Naive thymus-derived CD4-positive, alpha-beta T cell (primary cell): ENCODE data around the gene OLFM3. TPM values are rescaled to one million over a fixed set of nuclear protein-coding genes. Genes with fewer than 3 reads are reported as not detected.

ENCODE experiments used
- ATAC-seq: fragments of 150-1000 bp; cut with Tn5 transposase; 2 replicates; pipeline ENCODE4 v1.10.0; 2021; ENCODE audit warnings: mild to moderate bottlenecking, moderate library complexity
- CTCF ChIA-PET: fragments of 350-600 bp; sonication (Branson Sonifier 250); formaldehyde crosslinking; loops from one replicate; lab custom pipeline; 2021; ENCODE audit warnings: antibody characterized with exemption; lab: Charles Lee
- POLR2A ChIA-PET: fragments of 350-600 bp; sonication (Branson Sonifier 250); formaldehyde crosslinking; loops from one replicate; lab custom pipeline; 2021; ENCODE audit warnings: antibody characterized with exemption, inconsistent platforms; lab: Charles Lee
- DNase-seq, 9 donors: peaks; one replicate each; pipeline versions ENCODE4 v3.0.0 to v3.0.0-alpha.2; 2020 to 2022; ENCODE audit warnings: mixed read lengths in 1 of 9
- H3K27ac ChIP-seq: one replicate; pipeline ENCODE4 v1.7.0; 2013; ENCODE audit warnings: mild to moderate bottlenecking, low read depth, low read length, moderate library complexity
- H3K27me3 ChIP-seq, 2 donors: one replicate each; pipeline ENCODE4 v1.7.0; 2013; ENCODE audit warnings: low read length in 2 of 2, mild to moderate bottlenecking in 2 of 2, moderate library complexity in 2 of 2; ENCODE audit not compliant: control insufficient read depth in 2 of 2, insufficient read depth in 2 of 2
- H3K36me3 ChIP-seq, 3 experiments: 1 replicate in 2 of 3; 2 replicates in 1 of 3; pipeline ENCODE4 v1.7.0; 2013; ENCODE audit warnings: low read length in 3 of 3, mild to moderate bottlenecking in 3 of 3, moderate library complexity in 1 of 3; ENCODE audit not compliant: insufficient read depth in 3 of 3, control insufficient read depth in 2 of 3
- H3K4me1 ChIP-seq, 2 donors: one replicate each; pipeline ENCODE4 v1.7.0; 2013; ENCODE audit warnings: low read length in 2 of 2, mild to moderate bottlenecking in 2 of 2, moderate library complexity in 1 of 2; ENCODE audit not compliant: control insufficient read depth in 2 of 2, insufficient read depth in 2 of 2
- H3K4me3 ChIP-seq: 2 replicates; pipeline ENCODE4 v1.7.0; 2013; ENCODE audit warnings: mild to moderate bottlenecking, low read length
- H3K9me3 ChIP-seq, 3 experiments: 1 replicate in 2 of 3; 2 replicates in 1 of 3; pipeline ENCODE4 v1.7.0; 2013; ENCODE audit warnings: low read length in 3 of 3; ENCODE audit not compliant: control insufficient read depth in 2 of 3
- H3K27ac Mint-ChIP-seq, 9 donors: one replicate each; pipeline ENCODE4 v1.8.0; 2020 to 2022; ENCODE audit warnings: mixed read lengths in 9 of 9, mild to moderate bottlenecking in 8 of 9, moderate library complexity in 5 of 9, inconsistent platforms in 2 of 9
- H3K27me3 Mint-ChIP-seq, 5 donors: one replicate each; pipeline ENCODE4 v1.8.0; 2021 to 2022; ENCODE audit warnings: mixed read lengths in 5 of 5, mild to moderate bottlenecking in 1 of 5
- H3K36me3 Mint-ChIP-seq, 5 donors: one replicate each; pipeline ENCODE4 v1.8.0; 2020 to 2022; ENCODE audit warnings: mixed read lengths in 5 of 5, mild to moderate bottlenecking in 3 of 5, inconsistent platforms in 1 of 5
- H3K4me1 Mint-ChIP-seq, 7 donors: one replicate each; pipeline ENCODE4 v1.8.0; 2020 to 2022; ENCODE audit warnings: mixed read lengths in 7 of 7, mild to moderate bottlenecking in 3 of 7, inconsistent platforms in 1 of 7
- H3K4me3 Mint-ChIP-seq, 10 donors: one replicate each; pipeline ENCODE4 v1.8.0; 2020 to 2022; ENCODE audit warnings: mild to moderate bottlenecking in 10 of 10, mixed read lengths in 10 of 10, moderate library complexity in 6 of 10, inconsistent platforms in 2 of 10
- H3K9me3 Mint-ChIP-seq, 11 donors: one replicate each; pipeline ENCODE4 v1.8.0; 2020 to 2022; ENCODE audit warnings: mixed read lengths in 11 of 11, mild to moderate bottlenecking in 4 of 11, inconsistent platforms in 1 of 11, moderate library complexity in 1 of 11
- intact Hi-C, 2 donors: fragments of 100-400 bp; cut with micrococcal nuclease; formaldehyde crosslinking; loops; one replicate each; pipeline ENCODE4 v1.15.1; 2023
- polyA plus RNA-seq, 2 donors: library from polyadenylated mRNA; unstranded; fragments of 300-500 nt; fragmentation: Illumina TruSeq; gene quantifications; one replicate each; pipeline ENCODE4 v1.2.3, GENCODE V29; 2021
- total RNA-seq, 6 experiments: library from RNA in 5 of 6; stranded (reverse) in 5 of 6; gene quantifications; 1 replicate in 5 of 6; 2 replicates in 1 of 6; pipeline ENCODE4 v1.2.3 and lab custom pipeline; 2021 to 2026

Gene OLFM3
- total and polyA plus RNA-seq, 7 experiments from 2014 or later: not detected

DNA sequence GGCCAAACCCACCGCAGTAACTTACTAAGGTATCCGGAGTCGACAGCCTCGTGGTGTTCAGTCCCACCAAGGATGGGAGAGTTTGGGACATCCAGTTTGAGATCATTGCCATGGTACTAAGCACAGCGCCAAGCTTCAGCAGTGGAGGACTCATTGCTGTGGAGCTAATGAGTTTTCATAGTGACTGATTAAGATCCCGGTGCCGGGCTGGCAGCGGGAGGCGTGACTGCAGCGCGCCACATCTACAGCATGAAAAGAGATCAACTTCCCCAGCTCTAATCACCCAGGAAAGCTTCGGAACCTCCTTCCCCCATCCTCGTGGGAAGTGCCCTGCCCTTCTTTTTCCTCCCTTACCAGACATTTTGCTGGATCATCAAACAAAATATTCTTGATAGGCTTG is 149.9 kb downstream of the OLFM3 start:
- Mint-ChIP-seq H3K27me3 (peaks cover 0 to 21% (median 11%) of the 10 kb centered on the region in 5 donors), H3K4me1 (peaks cover 0 to 1% (median 0%) of the 10 kb centered on the region in 7 donors), H3K36me3 (no peaks in the 10 kb centered on the region), H3K4me3 (no peak overlapping the region), H3K9me3 (peaks cover 0 to 3% (median 0%) of the 10 kb centered on the region in 11 donors), H3K27ac (no peak overlapping the region)
- no peak for DNase-seq
- intact Hi-C loops: no loop called here
- peaks cover 0 to 5% of the 10 kb centered on the region in 2 donors for H3K27me3 ChIP-seq
- no peaks in the 10 kb centered on the region for H3K36me3 ChIP-seq
- CTCF ChIA-PET: no interaction called here
- no peak for ATAC-seq
- no peaks in the 10 kb centered on the region for H3K4me1 ChIP-seq
- POLR2A ChIA-PET: no interaction called here
- no peaks in the 10 kb centered on the region for H3K9me3 ChIP-seq
- H3K4me3 ChIP-seq: no peak overlapping the region
- no peak overlapping the region for H3K27ac ChIP-seq

DNA sequence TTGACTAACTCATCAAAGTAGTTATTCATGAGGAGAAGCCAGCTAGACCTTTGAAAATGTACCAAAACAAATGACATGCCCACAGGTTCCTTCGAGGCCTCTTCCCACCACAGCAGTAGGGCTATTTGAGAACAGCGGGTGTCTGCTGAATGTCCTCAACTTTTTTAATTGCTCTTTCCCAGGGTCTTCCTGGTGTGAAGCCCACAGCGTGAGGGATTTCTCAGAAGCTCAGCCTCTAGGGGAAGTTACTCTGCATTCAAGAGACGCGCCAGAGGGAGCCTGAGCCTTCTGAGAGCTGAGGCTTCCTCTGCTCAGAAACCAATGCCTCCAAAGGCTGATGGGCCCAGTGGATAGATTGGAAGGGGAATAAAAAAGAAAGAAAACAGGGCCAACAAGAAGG is 153.6 kb downstream of the OLFM3 start:
- Histone ChIP-seq H3K4me1 (no peaks in the 10 kb centered on the region), H3K4me3 (no peak overlapping the region), H3K9me3 (no peaks in the 10 kb centered on the region), H3K27ac (no peak overlapping the region), H3K27me3 (peaks cover 0 to 5% of the 10 kb centered on the region in 2 donors), H3K36me3 (no peaks in the 10 kb centered on the region)
- no peak for ATAC-seq
- peaks cover 4 to 22% (median 11%) of the 10 kb centered on the region in 5 donors for H3K27me3 Mint-ChIP-seq
- peaks cover 0 to 6% (median 0%) of the 10 kb centered on the region in 11 donors for H3K9me3 Mint-ChIP-seq
- intact Hi-C loops: no loop called here
- POLR2A ChIA-PET: no interaction called here
- CTCF ChIA-PET: no interaction called here
- H3K27ac Mint-ChIP-seq: no peak overlapping the region
- no peak for DNase-seq
- no peak overlapping the region for H3K4me3 Mint-ChIP-seq
- H3K36me3 Mint-ChIP-seq: no peaks in the 10 kb centered on the region
- H3K4me1 Mint-ChIP-seq: peaks cover 0 to 1% (median 0%) of the 10 kb centered on the region in 7 donors

DNA sequence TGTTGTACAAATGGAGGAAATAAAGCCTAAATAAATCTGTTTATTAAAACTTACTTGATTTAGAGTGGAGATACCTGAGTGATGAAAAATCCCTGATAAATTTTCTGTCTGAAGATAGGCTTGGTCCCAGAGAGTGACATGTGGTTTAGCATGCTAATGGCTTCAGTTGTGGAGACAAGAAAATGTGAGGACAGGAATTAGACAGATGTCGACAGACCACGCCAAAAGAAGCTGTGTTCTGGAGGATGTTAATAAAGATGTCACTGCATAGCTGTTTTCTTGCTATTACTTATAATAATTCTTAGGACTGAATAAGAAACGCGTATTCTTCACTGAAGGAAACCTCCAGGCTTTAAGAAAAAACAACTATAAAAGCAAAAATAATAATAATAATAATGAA is 154.9 kb downstream of the OLFM3 start:
- Mint-ChIP-seq H3K36me3 (no peaks in the 10 kb centered on the region), H3K4me3 (no peak overlapping the region), H3K4me1 (peaks cover 0 to 1% (median 0%) of the 10 kb centered on the region in 7 donors), H3K27ac (no peak overlapping the region), H3K9me3 (peaks cover 0 to 6% (median 0%) of the 10 kb centered on the region in 11 donors), H3K27me3 (peaks cover 4 to 22% (median 5%) of the 10 kb centered on the region in 5 donors)
- Histone ChIP-seq H3K36me3 (no peaks in the 10 kb centered on the region), H3K4me1 (no peaks in the 10 kb centered on the region), H3K27ac (no peak overlapping the region), H3K9me3 (no peaks in the 10 kb centered on the region), H3K27me3 (peaks cover 0 to 5% of the 10 kb centered on the region in 2 donors), H3K4me3 (no peak overlapping the region)
- CTCF ChIA-PET: no interaction called here
- DNase-seq (no peak), ATAC-seq (no peak)
- intact Hi-C loops: no loop called here
- POLR2A ChIA-PET: no interaction called here

DNA sequence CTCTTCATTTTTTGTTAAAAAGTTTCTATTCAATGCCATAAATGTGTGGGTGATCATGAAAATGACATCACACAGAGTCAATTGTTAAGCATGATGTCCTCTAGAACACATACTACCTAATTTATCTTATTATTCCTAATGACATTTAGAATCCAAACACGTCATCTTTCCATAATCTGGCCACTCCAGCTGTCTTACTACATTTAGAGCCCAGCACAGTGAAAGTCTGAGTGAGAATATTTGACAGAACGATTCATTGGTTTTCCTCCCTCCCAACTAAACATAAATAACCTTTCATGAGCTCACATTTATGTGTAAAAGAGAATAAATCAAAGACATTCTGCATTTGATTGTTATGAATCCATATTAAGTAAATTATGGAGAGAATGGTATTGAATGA is 160.7 kb downstream of the OLFM3 start:
- no peak for DNase-seq
- no peak for ATAC-seq
- H3K27ac Mint-ChIP-seq: no peak overlapping the region
- intact Hi-C loops: no loop called here
- no peak overlapping the region for H3K4me3 Mint-ChIP-seq
- peaks cover 0 to 4% (median 0%) of the 10 kb centered on the region in 5 donors for H3K27me3 Mint-ChIP-seq
- Histone ChIP-seq H3K36me3 (no peaks in the 10 kb centered on the region), H3K9me3 (no peaks in the 10 kb centered on the region), H3K27me3 (no peaks in the 10 kb centered on the region), H3K4me3 (no peak overlapping the region), H3K4me1 (no peaks in the 10 kb centered on the region), H3K27ac (no peak overlapping the region)
- H3K4me1 Mint-ChIP-seq: no peaks in the 10 kb centered on the region
- H3K9me3 Mint-ChIP-seq: peaks cover 0 to 4% (median 0%) of the 10 kb centered on the region in 11 donors
- H3K36me3 Mint-ChIP-seq: no peaks in the 10 kb centered on the region
- ChIA-PET CTCF (interaction anchor here (1.0 kb wide), 1 partner anchor 12 kb away, joined by 3 read pairs; no protein-coding TSS in a partner anchor), POLR2A (no interaction called here)

DNA sequence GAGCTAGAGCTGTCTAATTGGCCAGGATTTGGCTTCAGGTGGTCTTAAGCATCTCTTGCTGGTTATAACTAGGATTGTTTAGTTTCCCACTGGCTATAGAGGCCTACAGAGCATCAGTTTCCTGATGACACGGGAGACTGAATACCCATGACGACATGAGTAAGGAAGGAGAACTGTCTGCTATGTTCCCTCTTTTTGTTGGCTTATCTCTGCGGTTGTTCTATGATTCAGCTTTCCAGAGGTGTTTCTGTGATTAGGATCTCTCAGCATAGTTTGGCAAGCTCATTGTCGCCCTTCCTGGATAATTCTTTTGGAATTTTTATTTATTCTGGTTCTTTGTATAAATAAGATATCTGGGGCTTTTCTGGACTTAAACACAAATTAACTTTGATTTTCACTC is 163.4 kb downstream of the OLFM3 start:
- no peak overlapping the region for H3K27ac Mint-ChIP-seq

DNA sequence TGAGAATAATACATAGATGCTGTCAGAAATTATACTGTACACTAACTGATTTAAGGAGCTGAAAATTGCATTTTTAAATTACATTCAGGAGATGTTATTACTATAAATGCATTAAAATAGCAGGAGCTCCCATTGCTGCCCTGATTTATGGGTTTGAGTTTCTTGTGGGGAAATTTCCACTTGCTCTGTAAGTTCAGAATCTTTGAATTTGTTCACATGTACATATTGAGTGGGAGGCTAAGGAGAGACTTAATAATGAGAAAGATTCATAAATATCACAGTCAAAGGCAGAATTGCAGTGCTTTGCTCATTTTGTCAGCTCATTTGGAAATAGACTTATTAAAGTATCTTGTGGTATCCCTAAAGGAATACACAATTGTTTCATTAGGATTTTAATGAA is 170.3 kb downstream of the OLFM3 start:
- Mint-ChIP-seq H3K36me3 (no peaks in the 10 kb centered on the region), H3K4me1 (peaks cover 0 to 1% (median 0%) of the 10 kb centered on the region in 7 donors), H3K27ac (no peak overlapping the region), H3K4me3 (no peak overlapping the region), H3K9me3 (peaks cover 0 to 6% (median 0%) of the 10 kb centered on the region in 11 donors), H3K27me3 (no peaks in the 10 kb centered on the region)
- DNase-seq: no peak
- H3K4me1 ChIP-seq: no peaks in the 10 kb centered on the region
- no peaks in the 10 kb centered on the region for H3K27me3 ChIP-seq
- H3K27ac ChIP-seq: no peak overlapping the region
- intact Hi-C loops: loop anchor here in 1 of 2 donors (10.0 kb wide), 1 partner anchor 1688 kb away; no protein-coding TSS in a partner anchor
- no peaks in the 10 kb centered on the region for H3K36me3 ChIP-seq
- no peak for ATAC-seq
- H3K4me3 ChIP-seq: no peak overlapping the region
- POLR2A ChIA-PET: no interaction called here
- no peaks in the 10 kb centered on the region for H3K9me3 ChIP-seq
- CTCF ChIA-PET: no interaction called here

More for the DNA sequence above, 163.4 kb downstream of the OLFM3 start:
- Histone ChIP-seq H3K4me3 (no peak overlapping the region), H3K4me1 (no peaks in the 10 kb centered on the region), H3K9me3 (no peaks in the 10 kb centered on the region), H3K36me3 (no peaks in the 10 kb centered on the region), H3K27me3 (no peaks in the 10 kb centered on the region), H3K27ac (no peak overlapping the region)
- peaks cover 0 to 6% (median 0%) of the 10 kb centered on the region in 11 donors for H3K9me3 Mint-ChIP-seq
- ChIA-PET POLR2A (no interaction called here), CTCF (no interaction called here)
- intact Hi-C loops: no loop called here
- no peaks in the 10 kb centered on the region for H3K4me1 Mint-ChIP-seq
- no peaks in the 10 kb centered on the region for H3K36me3 Mint-ChIP-seq
- H3K4me3 Mint-ChIP-seq: no peak overlapping the region
- no peak for DNase-seq
- ATAC-seq: no peak
- H3K27me3 Mint-ChIP-seq: no peaks in the 10 kb centered on the region

DNA sequence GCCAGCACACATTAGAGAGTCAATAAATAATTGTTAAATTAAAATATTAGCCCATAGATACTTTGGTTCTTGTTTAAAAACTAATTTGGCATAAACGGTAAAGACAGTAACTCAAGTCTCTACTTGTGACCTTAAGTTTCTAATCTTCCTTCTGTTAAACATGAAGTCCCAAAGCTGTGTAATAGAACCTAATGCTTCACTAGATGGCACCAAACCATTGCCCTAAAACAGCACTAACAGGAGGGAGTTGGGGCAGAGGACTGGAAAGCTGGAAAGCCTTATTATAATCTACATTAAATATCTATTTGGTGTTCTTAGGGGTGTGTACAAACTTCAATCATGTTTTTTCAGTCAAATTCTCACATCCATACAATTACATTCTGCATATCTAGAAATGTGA is 176.7 kb downstream of the OLFM3 start:
- Histone ChIP-seq H3K4me1 (no peaks in the 10 kb centered on the region), H3K4me3 (no peak overlapping the region), H3K9me3 (no peaks in the 10 kb centered on the region), H3K27ac (no peak overlapping the region), H3K27me3 (no peaks in the 10 kb centered on the region), H3K36me3 (no peaks in the 10 kb centered on the region)
- ATAC-seq (no peak), DNase-seq (no peak)
- no peak overlapping the region for H3K27ac Mint-ChIP-seq
- H3K9me3 Mint-ChIP-seq: no peaks in the 10 kb centered on the region
- no peak overlapping the region for H3K4me3 Mint-ChIP-seq
- CTCF ChIA-PET: no interaction called here
- intact Hi-C loops: loop anchor here in 1 of 2 donors (10.0 kb wide), 1 partner anchor 1695 kb away; no protein-coding TSS in a partner anchor
- peaks cover 0 to 9% (median 6%) of the 10 kb centered on the region in 5 donors for H3K27me3 Mint-ChIP-seq
- H3K4me1 Mint-ChIP-seq: peaks cover 0 to 3% (median 0%) of the 10 kb centered on the region in 7 donors
- H3K36me3 Mint-ChIP-seq: no peaks in the 10 kb centered on the region
- POLR2A ChIA-PET: no interaction called here
